Activated B cell treated with CpG ODN at 0.5 μM for 24 hours (primary cell): ENCODE results near the gene GRIP1. TPM values are rescaled to one million over a fixed set of nuclear protein-coding genes. Genes with fewer than 3 reads are reported as not detected.

Experiments
- ATAC-seq: fragments of 200-7000 bp; cut with Tn5 transposase; one replicate; pipeline ENCODE4 v1.10.0; 2021; ENCODE audit warnings: low read depth, mild to moderate bottlenecking, moderate library complexity
- CTCF ChIA-PET: fragments of 350-600 bp; sonication (Branson Sonifier 250); formaldehyde crosslinking; loops from one replicate; lab custom pipeline; 2021; ENCODE audit warnings: antibody characterized with exemption; lab: Charles Lee
- POLR2A ChIA-PET: fragments of 350-600 bp; sonication (Branson Sonifier 250); formaldehyde crosslinking; loops from one replicate; lab custom pipeline; 2021; ENCODE audit warnings: antibody characterized with exemption; lab: Charles Lee
- DNase-seq: peaks from one replicate; pipeline ENCODE4 v3.0.0; 2022
- H3K27ac Mint-ChIP-seq: one replicate; pipeline ENCODE4 v1.8.0; 2020; ENCODE audit warnings: mixed read lengths
- H3K27me3 Mint-ChIP-seq: one replicate; pipeline ENCODE4 v1.8.0; 2021; ENCODE audit warnings: mixed read lengths
- H3K36me3 Mint-ChIP-seq: one replicate; pipeline ENCODE4 v1.8.0; 2021; ENCODE audit warnings: low read depth, mixed read lengths
- H3K4me1 Mint-ChIP-seq: one replicate; pipeline ENCODE4 v1.8.0; 2021; ENCODE audit warnings: mixed read lengths
- H3K4me3 Mint-ChIP-seq: one replicate; pipeline ENCODE4 v1.8.0; 2020; ENCODE audit warnings: mild to moderate bottlenecking, mixed read lengths
- H3K9me3 Mint-ChIP-seq: one replicate; pipeline ENCODE4 v1.8.0; 2020; ENCODE audit warnings: mixed read lengths
- intact Hi-C: fragments of 100-400 bp; cut with micrococcal nuclease; formaldehyde crosslinking; loops from one replicate; pipeline ENCODE4 v1.15.1; 2024
- total RNA-seq: library from RNA; stranded (reverse); gene quantifications from 2 replicates; pipeline ENCODE4 v1.2.3, GENCODE V29; 2022
- TF ChIP-seq, protein P1 (sequence below): fragments of 200-600 bp; IDR thresholded peaks from one replicate; pipeline ENCODE4 v1.8.0; 2022; ENCODE audit warnings: antibody characterized with exemption, mild to moderate bottlenecking

The GRIP1 gene
- total RNA-seq, 1 donor from 2014 or later, result 0.49 TPM

DNA sequence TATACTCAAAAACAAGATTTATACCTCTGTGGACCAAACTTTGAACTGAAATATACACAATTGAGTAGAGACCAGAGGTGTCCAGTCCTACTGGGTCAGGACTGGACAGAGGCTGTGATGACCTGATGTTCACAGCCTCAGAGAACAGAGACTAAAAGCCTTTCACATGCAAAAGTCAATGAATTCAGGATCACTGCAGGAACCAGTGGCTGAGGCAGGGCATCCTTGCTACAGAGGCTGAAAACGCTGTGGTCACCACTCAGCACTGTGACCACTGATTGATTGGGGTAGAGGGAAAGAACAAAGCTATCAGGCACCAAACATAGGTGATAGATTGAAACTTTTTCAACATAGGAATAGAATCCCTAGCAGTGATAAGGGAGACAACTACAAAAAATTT is 25.1 kb downstream of the GRIP1 start:
- H3K36me3 Mint-ChIP-seq, result no peaks in the 10 kb centered on the region
- H3K27ac Mint-ChIP-seq, result no peak overlapping the region
- ATAC-seq, result no peak
- ChIA-PET CTCF (no interaction called here), POLR2A (no interaction called here)
- H3K4me1 Mint-ChIP-seq, result no peaks in the 10 kb centered on the region
- TF ChIP-seq, protein P1, sequence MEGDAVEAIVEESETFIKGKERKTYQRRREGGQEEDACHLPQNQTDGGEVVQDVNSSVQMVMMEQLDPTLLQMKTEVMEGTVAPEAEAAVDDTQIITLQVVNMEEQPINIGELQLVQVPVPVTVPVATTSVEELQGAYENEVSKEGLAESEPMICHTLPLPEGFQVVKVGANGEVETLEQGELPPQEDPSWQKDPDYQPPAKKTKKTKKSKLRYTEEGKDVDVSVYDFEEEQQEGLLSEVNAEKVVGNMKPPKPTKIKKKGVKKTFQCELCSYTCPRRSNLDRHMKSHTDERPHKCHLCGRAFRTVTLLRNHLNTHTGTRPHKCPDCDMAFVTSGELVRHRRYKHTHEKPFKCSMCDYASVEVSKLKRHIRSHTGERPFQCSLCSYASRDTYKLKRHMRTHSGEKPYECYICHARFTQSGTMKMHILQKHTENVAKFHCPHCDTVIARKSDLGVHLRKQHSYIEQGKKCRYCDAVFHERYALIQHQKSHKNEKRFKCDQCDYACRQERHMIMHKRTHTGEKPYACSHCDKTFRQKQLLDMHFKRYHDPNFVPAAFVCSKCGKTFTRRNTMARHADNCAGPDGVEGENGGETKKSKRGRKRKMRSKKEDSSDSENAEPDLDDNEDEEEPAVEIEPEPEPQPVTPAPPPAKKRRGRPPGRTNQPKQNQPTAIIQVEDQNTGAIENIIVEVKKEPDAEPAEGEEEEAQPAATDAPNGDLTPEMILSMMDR, result no peak
- no peaks in the 10 kb centered on the region for H3K9me3 Mint-ChIP-seq
- intact Hi-C loops, result no loop called here
- no peak overlapping the region for H3K4me3 Mint-ChIP-seq
- DNase-seq, result no peak
- H3K27me3 Mint-ChIP-seq, result no peaks in the 10 kb centered on the region

GRCh38 chr12:66648033-66648735 is 30.7 kb downstream of the GRIP1 start:
- TF ChIP-seq, protein P1, result no peak
- H3K27me3 Mint-ChIP-seq, result no peaks in the 10 kb centered on the region
- no peaks in the 10 kb centered on the region for H3K4me1 Mint-ChIP-seq
- intact Hi-C loops, result no loop called here
- no peak overlapping the region for H3K4me3 Mint-ChIP-seq
- no peak overlapping the region for H3K27ac Mint-ChIP-seq
- H3K9me3 Mint-ChIP-seq, result no peaks in the 10 kb centered on the region
- CTCF ChIA-PET, result interaction anchor here (0.7 kb wide), 1 partner anchor 188 kb away, joined by 3 read pairs; no protein-coding TSS in a partner anchor
- ATAC-seq (no peak), DNase-seq (no peak)
- POLR2A ChIA-PET, result no interaction called here
- H3K36me3 Mint-ChIP-seq, result no peaks in the 10 kb centered on the region

GRCh38 chr12:66647034-66647691 is 31.7 kb downstream of the GRIP1 start:
- H3K9me3 Mint-ChIP-seq, result no peaks in the 10 kb centered on the region
- H3K27ac Mint-ChIP-seq, result no peak overlapping the region
- TF ChIP-seq, protein P1, result no peak
- no peaks in the 10 kb centered on the region for H3K4me1 Mint-ChIP-seq
- DNase-seq, result no peak
- H3K4me3 Mint-ChIP-seq, result no peak overlapping the region
- intact Hi-C loops, result no loop called here
- ATAC-seq, result no peak
- H3K27me3 Mint-ChIP-seq, result no peaks in the 10 kb centered on the region
- H3K36me3 Mint-ChIP-seq, result no peaks in the 10 kb centered on the region
- POLR2A ChIA-PET, result no interaction called here
- CTCF ChIA-PET, result interaction anchor here (0.7 kb wide), 1 partner anchor 187 kb away, joined by 3 read pairs; no protein-coding TSS in a partner anchor

GRCh38 chr12:66644151-66644550 is 34.7 kb downstream of the GRIP1 start:
- TF ChIP-seq, protein P1, result no peak
- Mint-ChIP-seq H3K9me3 (no peaks in the 10 kb centered on the region), H3K27ac (no peak overlapping the region), H3K36me3 (no peaks in the 10 kb centered on the region), H3K4me3 (no peak overlapping the region), H3K27me3 (no peaks in the 10 kb centered on the region), H3K4me1 (no peaks in the 10 kb centered on the region)
- ATAC-seq (no peak), DNase-seq (no peak)
- intact Hi-C loops, result no loop called here
- ChIA-PET POLR2A (no interaction called here), CTCF (no interaction called here)

DNA sequence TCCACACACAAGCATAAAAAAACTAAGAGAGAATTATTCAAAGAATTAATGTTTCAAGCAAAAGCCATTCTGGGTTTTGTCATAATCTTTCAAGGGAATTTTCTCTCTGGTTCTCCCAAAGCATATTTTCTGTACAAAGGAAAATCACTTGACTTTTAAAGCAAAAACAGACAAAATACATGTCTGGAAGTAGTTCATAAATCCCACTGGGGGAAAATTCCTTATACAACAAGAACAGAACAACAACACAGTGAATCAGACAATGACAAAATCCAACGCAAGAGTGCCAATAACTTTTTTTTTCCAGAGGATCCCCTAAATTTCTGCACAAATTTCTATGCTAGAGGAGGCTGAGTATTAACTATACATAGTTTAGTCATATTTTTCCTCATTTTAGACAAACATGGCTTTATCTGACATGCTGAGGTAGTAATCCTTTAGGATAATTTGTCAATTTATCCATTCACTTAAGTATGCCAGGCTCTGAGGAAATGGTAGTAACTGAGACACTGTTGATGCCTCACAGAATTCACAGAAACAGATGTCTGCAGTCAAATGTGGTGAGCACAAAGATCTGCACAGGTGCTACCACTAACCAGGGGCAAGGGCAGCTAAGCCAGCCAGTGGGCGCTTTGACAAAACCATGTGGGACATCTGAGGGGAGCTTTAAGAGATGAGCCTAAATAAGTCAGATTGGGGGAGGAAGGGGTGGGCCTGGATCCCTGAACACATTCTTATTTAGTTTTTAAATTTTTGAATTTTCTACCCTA is 38.0 kb downstream of the GRIP1 start:
- no peaks in the 10 kb centered on the region for H3K27me3 Mint-ChIP-seq
- TF ChIP-seq, protein P1, result no peak
- POLR2A ChIA-PET, result no interaction called here
- no peak overlapping the region for H3K4me3 Mint-ChIP-seq
- H3K4me1 Mint-ChIP-seq, result no peaks in the 10 kb centered on the region
- DNase-seq, result no peak
- H3K27ac Mint-ChIP-seq, result no peak overlapping the region
- CTCF ChIA-PET, result no interaction called here
- ATAC-seq, result no peak
- intact Hi-C loops, result no loop called here
- H3K36me3 Mint-ChIP-seq, result no peaks in the 10 kb centered on the region
- no peaks in the 10 kb centered on the region for H3K9me3 Mint-ChIP-seq
